ENCODE results near the gene BCAS1.
A peak's percentile ranks its signal among the peaks of the same experiment; 100 is the strongest.

BCAS1 gene

DNA sequence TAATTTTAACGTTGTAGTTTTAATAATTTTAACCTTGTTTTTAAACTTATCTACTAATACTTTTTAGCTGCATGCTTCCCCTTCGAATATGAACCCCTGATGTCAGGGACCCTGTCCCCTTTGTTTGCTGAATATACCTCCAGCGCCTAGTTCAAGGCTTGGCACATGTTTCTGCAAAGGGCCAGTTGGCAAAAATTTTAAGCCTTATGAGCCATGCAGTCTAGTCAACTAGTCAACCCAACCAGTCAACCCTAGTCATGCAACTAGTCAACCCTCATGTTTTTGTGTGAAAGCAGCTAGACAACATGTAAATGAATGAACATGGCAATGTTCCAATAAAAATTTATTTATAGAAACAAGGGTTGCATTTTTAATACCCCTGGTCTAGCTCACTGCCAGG is 119.8 kb downstream of the BCAS1 start:
- TF ChIP-seq, protein P1, sequence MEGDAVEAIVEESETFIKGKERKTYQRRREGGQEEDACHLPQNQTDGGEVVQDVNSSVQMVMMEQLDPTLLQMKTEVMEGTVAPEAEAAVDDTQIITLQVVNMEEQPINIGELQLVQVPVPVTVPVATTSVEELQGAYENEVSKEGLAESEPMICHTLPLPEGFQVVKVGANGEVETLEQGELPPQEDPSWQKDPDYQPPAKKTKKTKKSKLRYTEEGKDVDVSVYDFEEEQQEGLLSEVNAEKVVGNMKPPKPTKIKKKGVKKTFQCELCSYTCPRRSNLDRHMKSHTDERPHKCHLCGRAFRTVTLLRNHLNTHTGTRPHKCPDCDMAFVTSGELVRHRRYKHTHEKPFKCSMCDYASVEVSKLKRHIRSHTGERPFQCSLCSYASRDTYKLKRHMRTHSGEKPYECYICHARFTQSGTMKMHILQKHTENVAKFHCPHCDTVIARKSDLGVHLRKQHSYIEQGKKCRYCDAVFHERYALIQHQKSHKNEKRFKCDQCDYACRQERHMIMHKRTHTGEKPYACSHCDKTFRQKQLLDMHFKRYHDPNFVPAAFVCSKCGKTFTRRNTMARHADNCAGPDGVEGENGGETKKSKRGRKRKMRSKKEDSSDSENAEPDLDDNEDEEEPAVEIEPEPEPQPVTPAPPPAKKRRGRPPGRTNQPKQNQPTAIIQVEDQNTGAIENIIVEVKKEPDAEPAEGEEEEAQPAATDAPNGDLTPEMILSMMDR (IDR thresholded peaks at IDR 0.05; ENCODE audit: low read depth, low read length), result no peak
- no peak for DNase-seq (ENCODE audit: low read depth in 2 of 2)
- H3K4me3 ChIP-seq (replicated peaks in 1 of 2; ENCODE audit: low read depth in 2 of 2, low read length in 2 of 2), result no peak overlapping the region

DNA sequence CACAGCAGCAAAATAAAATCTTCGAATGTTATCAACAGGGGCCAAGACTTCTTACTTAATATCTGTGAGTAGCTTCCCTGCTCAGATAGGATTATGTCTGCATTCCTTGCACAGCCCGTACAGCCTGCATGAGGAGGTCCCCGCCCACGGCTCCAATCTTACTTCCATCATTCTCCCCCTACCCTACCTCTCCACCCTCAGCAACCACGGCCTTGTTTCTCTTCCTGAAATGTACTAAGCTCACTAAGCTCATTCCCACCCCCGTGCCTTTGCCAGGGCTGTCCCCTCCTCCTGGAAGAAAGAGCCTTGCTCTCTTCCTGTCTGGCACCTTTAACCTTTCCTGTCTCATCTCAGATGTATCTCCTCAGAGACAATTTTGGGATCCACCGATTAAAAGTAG is 120.4 kb downstream of the BCAS1 start:
- TF ChIP-seq, protein P1 (IDR thresholded peaks at IDR 0.05; ENCODE audit: low read depth, low read length), result no peak
- peak in 1 of 2 donors; percentile 21 for DNase-seq (ENCODE audit: low read depth in 2 of 2)

DNA sequence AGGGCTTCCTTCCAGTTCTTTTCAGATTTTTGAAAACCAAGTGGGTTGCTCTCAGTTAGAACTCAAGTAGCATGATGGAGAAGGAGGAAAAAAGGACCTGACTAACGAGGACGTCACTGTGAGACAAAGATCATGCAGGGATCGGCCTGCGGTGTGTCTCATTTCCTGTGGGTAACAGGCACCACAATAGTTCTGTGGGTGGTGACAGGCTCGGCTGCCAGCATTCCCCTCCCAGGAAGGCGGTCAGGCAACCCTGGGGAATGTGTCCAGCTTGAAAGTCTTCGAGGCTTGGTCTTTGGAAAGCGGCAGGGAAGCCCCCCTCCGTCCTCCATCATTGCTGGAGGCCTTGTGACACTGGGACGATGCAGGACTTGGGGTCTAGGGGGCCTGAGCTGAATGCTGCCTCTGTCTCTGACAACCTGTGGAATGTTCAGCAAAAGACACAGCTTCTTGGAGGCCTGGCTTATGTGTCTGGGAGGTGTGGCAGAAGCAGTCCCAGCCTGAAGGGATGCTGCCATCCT is 121.0 kb downstream of the BCAS1 start:
- peak; percentile 82 to 94 for DNase-seq (ENCODE audit: low read depth in 2 of 2)
- TF ChIP-seq, protein P1 (IDR thresholded peaks at IDR 0.05; ENCODE audit: low read depth, low read length), result no peak
- no peak overlapping the region for H3K4me3 ChIP-seq (replicated peaks in 1 of 2; ENCODE audit: low read depth in 2 of 2, low read length in 2 of 2)

More for the DNA sequence above, 120.4 kb downstream of the BCAS1 start:
- no peak overlapping the region for H3K4me3 ChIP-seq (replicated peaks in 1 of 2; ENCODE audit: low read depth in 2 of 2, low read length in 2 of 2)

DNA sequence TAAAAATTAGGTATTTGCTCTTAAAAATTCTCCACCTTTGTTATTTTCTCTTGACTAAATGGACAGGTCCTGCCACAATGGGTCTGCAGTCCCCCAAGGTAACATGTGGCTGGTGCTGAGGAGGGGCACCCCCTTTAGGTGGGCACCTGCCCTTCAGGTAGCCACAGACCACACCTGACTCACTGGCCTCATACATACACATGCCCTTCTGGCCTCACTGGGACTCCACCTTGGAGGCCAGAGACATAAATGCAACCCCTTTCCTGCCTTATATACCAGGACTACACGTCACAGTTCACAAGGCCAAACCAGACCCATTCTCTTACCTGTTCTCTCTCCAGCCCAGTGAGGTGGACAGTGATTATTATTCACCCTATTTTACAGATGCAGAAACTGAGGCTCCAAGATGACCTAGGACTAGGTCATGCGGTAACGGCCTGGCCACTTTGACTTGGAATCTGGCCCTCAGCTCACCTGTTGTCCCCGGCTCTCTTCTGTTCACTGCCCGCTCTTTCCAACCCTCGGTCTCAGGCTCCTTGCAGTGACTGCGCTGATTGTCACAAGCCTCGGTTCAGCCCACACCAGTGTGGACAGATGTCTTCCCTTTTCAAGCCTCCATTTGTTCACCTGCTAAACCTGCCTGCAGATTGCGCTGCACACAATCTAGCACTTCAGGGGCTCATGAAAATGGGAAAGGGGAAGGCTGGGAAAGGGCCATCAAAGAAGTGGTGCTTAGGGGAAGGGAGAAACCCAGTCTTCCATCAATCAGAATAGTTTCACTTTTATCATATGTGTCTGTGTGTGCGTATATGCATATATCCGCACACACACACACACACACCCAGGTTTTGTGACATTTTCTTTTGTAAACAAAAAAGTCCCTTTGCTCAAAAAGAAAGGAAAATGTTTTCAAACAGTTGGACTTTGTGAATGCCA is 121.7 kb downstream of the BCAS1 start:
- TF ChIP-seq, protein P1 (IDR thresholded peaks at IDR 0.05; ENCODE audit: low read depth, low read length), result no peak
- DNase-seq (ENCODE audit: low read depth in 2 of 2), result no peak
- H3K4me3 ChIP-seq (replicated peaks in 1 of 2; ENCODE audit: low read depth in 2 of 2, low read length in 2 of 2), result no peak overlapping the region

DNA sequence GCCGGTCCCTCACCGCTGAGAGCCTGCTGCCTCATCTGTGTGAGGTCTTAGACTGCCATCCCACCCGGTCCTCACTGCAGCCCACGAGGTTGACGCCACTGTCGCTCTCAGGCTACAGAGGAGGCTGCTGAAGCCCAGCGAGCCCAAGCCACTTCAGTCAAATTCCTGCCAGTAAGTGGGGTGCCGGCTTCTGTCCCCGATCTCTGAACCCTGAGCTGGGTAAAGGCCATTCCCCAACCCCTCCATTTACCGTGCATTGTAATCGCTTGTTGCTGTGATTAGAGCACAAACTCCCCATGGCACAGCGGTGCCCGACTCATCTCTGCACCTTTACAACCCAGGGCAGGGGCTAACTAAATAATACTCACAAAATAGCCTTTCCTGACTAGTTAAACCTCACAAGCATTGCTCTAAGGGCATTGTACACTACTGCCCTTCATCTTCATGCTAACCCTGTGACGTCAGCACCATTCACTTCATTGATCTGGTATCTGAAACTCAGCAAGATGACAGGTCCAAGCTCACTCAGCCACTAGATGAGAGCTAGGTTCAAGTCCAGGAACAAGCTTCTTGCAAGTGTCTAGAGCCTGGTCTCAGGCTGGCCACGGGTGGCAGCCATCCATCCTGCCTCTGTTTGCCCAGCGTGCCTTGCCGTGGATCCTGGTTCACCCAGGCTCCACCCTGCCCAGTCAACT is 122.7 kb downstream of the BCAS1 start:
- TF ChIP-seq, protein P1 (IDR thresholded peaks at IDR 0.05; ENCODE audit: low read depth, low read length), result no peak
- no peak for DNase-seq (ENCODE audit: low read depth in 2 of 2)
- no peak overlapping the region for H3K4me3 ChIP-seq (replicated peaks in 1 of 2; ENCODE audit: low read depth in 2 of 2, low read length in 2 of 2)

DNA sequence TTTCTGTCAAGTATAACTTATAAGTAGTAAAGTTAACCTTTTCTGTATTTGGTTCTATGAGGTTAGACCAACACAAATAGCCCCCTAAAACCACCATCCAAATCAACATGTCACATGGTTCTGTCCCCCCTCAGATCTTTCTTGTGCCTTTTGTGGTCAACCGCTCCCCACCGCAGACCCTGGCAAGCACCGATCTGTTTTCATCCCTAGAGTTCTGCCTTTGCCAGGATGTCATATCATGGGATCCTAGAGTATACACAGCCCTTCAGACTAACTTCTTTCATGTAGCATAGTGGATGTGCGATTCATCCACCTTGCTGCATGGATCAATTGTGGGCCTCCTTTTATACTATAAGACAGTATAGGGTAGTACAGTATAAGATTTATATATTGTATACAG is 124.3 kb downstream of the BCAS1 start:
- TF ChIP-seq, protein P1 (IDR thresholded peaks at IDR 0.05; ENCODE audit: low read depth, low read length), result no peak
- no peak overlapping the region for H3K4me3 ChIP-seq (replicated peaks in 1 of 2; ENCODE audit: low read depth in 2 of 2, low read length in 2 of 2)

More for the DNA sequence above, 124.3 kb downstream of the BCAS1 start:
- no peak for DNase-seq (ENCODE audit: low read depth in 2 of 2)

Data from cardiac fibroblast (primary cell).